GM12874 (cell line): ENCODE data around the gene NEGR1.

Experiments
- TF ChIP-seq, protein P1 (sequence below): IDR thresholded peaks from 2 replicates; pipeline ENCODE4 v1.5.1; 2011; ENCODE audit warnings: low read depth, mild to moderate bottlenecking, control low read depth, low read length, moderate library complexity; ENCODE audit not compliant: insufficient read depth

NEGR1 gene

GRCh38 chr1:72280711-72281110, 1.6 kb downstream of the NEGR1 start:
- TF ChIP-seq, protein P1, sequence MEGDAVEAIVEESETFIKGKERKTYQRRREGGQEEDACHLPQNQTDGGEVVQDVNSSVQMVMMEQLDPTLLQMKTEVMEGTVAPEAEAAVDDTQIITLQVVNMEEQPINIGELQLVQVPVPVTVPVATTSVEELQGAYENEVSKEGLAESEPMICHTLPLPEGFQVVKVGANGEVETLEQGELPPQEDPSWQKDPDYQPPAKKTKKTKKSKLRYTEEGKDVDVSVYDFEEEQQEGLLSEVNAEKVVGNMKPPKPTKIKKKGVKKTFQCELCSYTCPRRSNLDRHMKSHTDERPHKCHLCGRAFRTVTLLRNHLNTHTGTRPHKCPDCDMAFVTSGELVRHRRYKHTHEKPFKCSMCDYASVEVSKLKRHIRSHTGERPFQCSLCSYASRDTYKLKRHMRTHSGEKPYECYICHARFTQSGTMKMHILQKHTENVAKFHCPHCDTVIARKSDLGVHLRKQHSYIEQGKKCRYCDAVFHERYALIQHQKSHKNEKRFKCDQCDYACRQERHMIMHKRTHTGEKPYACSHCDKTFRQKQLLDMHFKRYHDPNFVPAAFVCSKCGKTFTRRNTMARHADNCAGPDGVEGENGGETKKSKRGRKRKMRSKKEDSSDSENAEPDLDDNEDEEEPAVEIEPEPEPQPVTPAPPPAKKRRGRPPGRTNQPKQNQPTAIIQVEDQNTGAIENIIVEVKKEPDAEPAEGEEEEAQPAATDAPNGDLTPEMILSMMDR = no peak

- TF ChIP-seq, protein P1 = no peak
These were observed 2.2 kb downstream of the NEGR1 start for GRCh38 chr1:72280131-72280530.

DNA sequence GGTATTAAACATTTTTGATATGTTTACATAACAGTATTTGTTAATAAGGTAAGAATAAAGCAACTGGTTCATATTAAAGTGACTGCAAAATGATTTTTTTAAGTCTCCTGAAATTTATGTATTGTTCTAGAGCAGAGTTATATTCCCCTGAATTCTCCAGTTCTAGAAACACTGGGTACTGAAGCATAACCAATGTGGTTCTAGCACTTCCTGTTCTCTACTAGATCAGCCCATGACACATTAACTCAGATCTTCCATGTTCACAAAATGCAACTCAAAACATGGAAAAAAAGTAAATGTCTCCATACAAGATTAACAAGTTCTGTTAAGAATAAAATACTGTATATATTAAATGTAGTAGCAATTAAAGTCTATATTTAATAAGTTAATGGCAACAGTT, 3.9 kb downstream of the NEGR1 start:
- TF ChIP-seq, protein P1 = no peak

GRCh38 chr1:72271555-72272085, 10.7 kb downstream of the NEGR1 start:
- TF ChIP-seq, protein P1 = no peak

DNA sequence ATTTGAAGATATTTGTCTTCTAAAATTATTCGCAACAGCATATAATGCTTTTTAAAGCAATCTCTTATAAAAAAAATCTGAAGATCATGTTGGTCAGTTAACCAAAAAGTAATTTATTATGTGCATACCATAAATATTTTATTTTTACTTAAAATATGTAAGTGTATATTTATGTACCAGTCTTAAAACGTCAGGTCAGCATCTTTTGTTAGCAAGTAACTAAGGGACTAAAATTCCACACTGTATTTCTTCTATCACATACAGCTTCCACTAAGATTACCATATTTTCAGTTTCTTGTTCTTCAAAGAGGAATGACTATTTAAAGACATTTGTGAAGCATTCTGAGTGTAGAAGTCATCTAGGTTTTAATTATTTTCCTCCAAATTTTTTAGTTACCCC, 19.6 kb downstream of the NEGR1 start:
- TF ChIP-seq, protein P1 = no peak

GRCh38 chr1:72253132-72253531, 29.2 kb downstream of the NEGR1 start:
- TF ChIP-seq, protein P1 = no peak

DNA sequence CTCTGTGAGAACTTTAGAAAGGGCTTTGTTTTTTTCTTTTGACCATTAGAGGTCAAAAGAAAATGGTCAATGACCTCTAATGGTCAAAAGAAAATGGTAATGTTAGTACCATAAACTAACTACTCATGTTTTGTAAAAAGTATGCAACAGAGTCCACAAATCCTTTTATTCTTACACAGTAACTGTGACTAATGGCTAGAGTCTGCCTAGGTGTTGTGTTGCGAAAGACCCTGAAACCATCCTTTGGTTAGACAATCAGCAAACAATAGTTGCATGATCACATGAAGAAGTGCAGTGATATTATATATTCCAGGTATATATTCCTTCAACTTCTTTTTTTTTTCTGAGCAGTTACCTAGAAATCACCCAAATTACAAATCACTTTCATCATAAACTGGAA, 40.9 kb downstream of the NEGR1 start:
- TF ChIP-seq, protein P1 = no peak

- TF ChIP-seq, protein P1 = no peak
These were observed 47.3 kb downstream of the NEGR1 start for GRCh38 chr1:72235062-72235461.
